BJ (cell line): ENCODE measurements around the gene EIF4G3. TPM values are rescaled to one million over a fixed set of nuclear protein-coding genes. Genes with fewer than 3 reads are reported as not detected.

Experiments
- CTCF ChIA-PET: fragments of 350-600 bp; formaldehyde crosslinking; extraction: SDS; loops from one replicate; lab custom pipeline; 2021; ENCODE audit warnings: antibody characterized with exemption, inconsistent platforms; lab: Yijun Ruan, JAX
- POLR2A ChIA-PET: fragments of 300-600 bp; sonication (Branson Sonifier 250); formaldehyde crosslinking; extraction: SDS; loops from one replicate; lab custom pipeline; 2021; ENCODE audit warnings: antibody characterized with exemption; lab: Charles Lee
- DNase-seq: peaks from one replicate; pipeline ENCODE4 v3.0.0-alpha.2; 2011; ENCODE audit warnings: low read depth
- H3K27me3 ChIP-seq: 2 replicates; pipeline ENCODE4 v1.6.0; 2011; ENCODE audit warnings: low read length; ENCODE audit not compliant: control insufficient read depth, insufficient read depth
- H3K36me3 ChIP-seq: 2 replicates; pipeline ENCODE4 v1.5.1; 2011; ENCODE audit warnings: low read length; ENCODE audit not compliant: control insufficient read depth, insufficient read depth
- H3K4me3 ChIP-seq: 2 replicates; pipeline ENCODE4 v1.5.1; 2011; ENCODE audit warnings: low read depth, mild to moderate bottlenecking, control low read depth, low read length
- polyA plus RNA-seq: library from polyadenylated mRNA; depleted of rRNA; stranded (reverse); fragments of >200 nt; gene quantifications from 2 replicates; pipeline ENCODE4 v1.2.3, GENCODE V29; 2011
- TF ChIP-seq, protein P1 (sequence below): IDR thresholded peaks from 2 replicates; pipeline ENCODE4 v1.5.1; 2011; ENCODE audit warnings: low read depth, mild to moderate bottlenecking, control low read depth, inconsistent platforms, low read length, moderate library complexity; ENCODE audit not compliant: insufficient read depth

EIF4G3 gene
- polyA plus RNA-seq, 1 experiment, result 62.0 TPM

DNA sequence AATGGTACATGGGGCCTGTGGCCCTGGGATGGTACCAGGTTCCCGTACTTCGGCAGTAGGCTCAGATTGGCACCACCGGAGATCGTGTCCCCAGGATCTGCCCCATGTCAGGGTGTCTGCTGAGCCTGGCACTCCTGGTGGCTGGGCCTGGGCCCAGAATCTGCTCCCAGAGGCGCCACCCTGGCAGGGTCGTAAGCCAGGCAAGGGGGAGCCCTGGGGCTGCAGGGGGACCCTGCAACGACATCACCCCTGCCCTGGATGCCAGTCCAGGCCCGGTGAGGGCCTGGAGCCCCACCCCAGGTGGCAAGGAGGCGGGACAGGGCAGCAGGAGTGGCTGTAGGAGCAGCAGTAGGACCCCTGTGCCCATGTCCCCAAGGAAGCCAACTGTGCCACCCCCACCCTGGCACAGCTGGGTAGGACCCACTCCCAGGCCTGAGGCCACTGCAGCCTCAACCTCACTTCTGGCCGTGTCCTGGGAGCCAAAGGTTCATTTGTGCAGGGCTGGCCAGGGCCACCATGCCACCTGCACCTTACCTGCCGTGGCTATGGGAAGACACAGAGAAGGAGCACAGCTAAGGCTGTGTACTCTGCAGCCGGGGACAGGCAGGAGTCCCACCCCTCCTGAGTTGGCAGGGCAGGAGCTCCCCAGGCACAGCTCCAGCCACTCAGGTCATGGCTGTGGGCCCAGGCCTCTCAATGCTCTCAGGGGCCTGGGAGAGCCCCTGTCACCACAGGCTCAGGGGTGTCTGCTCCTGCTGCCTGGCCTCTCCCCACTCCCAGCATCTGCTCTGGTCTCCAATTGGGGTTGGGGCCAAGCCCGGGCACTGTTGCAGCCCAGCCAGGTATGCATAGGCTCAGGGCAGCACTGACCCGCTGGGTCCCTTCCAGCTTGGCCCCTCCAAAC is 141.7 kb downstream of the EIF4G3 start:
- Histone ChIP-seq H3K4me3 (no peak overlapping the region), H3K36me3 (peaks cover 2% of the 10 kb centered on the region), H3K27me3 (no peaks in the 10 kb centered on the region)
- TF ChIP-seq, protein P1, sequence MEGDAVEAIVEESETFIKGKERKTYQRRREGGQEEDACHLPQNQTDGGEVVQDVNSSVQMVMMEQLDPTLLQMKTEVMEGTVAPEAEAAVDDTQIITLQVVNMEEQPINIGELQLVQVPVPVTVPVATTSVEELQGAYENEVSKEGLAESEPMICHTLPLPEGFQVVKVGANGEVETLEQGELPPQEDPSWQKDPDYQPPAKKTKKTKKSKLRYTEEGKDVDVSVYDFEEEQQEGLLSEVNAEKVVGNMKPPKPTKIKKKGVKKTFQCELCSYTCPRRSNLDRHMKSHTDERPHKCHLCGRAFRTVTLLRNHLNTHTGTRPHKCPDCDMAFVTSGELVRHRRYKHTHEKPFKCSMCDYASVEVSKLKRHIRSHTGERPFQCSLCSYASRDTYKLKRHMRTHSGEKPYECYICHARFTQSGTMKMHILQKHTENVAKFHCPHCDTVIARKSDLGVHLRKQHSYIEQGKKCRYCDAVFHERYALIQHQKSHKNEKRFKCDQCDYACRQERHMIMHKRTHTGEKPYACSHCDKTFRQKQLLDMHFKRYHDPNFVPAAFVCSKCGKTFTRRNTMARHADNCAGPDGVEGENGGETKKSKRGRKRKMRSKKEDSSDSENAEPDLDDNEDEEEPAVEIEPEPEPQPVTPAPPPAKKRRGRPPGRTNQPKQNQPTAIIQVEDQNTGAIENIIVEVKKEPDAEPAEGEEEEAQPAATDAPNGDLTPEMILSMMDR, result no peak
- POLR2A ChIA-PET, result no interaction called here
- no peak for DNase-seq
- CTCF ChIA-PET, result interaction anchor here (0.5 kb wide), 1 partner anchor 124 kb away, joined by 3 read pairs; no protein-coding TSS in a partner anchor

DNA sequence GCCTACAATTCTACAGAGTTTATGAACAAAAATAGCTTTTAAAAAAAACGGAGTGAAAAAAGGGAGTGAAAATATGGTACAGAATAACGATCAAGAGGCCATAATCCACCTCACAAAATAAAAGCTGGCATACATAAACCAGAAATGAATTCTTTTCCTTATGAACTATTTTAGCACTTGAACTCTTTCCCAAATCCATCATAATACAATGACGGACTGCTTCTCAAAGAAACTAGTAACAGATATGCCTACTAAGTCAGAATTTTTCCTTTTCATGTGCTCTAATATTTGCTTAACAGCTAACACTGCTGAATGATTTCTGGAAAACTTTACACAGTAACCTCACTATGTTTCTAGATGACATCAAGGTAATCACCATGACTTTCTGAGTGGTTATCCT is 144.0 kb downstream of the EIF4G3 start:
- Histone ChIP-seq H3K27me3 (no peaks in the 10 kb centered on the region), H3K4me3 (no peak overlapping the region), H3K36me3 (peaks cover 2% of the 10 kb centered on the region)
- ChIA-PET CTCF (no interaction called here), POLR2A (no interaction called here)
- no peak for DNase-seq
- TF ChIP-seq, protein P1, result no peak

DNA sequence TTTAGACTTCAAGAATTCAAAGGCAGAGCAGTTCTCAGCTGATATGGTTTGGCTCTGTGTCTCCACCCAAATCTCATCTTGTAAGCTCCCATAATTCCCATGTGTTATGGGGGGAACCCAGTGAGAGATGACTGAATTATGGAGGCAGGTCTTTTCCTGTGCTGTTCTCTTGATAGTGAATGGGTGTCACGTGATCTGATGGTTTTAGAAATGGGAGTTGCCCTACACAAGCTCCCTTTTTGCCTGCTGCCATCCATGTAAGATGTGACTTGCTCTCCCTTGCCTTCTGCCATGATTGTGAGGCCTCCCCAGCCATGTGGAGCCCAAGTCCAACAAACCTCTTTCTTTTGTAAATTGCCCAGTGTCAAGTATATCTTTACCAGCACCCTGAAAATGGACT is 146.5 kb downstream of the EIF4G3 start:
- ChIA-PET POLR2A (no interaction called here), CTCF (no interaction called here)
- H3K36me3 ChIP-seq, result no peaks in the 10 kb centered on the region
- no peaks in the 10 kb centered on the region for H3K27me3 ChIP-seq
- no peak for DNase-seq
- TF ChIP-seq, protein P1, result no peak
- no peak overlapping the region for H3K4me3 ChIP-seq

DNA sequence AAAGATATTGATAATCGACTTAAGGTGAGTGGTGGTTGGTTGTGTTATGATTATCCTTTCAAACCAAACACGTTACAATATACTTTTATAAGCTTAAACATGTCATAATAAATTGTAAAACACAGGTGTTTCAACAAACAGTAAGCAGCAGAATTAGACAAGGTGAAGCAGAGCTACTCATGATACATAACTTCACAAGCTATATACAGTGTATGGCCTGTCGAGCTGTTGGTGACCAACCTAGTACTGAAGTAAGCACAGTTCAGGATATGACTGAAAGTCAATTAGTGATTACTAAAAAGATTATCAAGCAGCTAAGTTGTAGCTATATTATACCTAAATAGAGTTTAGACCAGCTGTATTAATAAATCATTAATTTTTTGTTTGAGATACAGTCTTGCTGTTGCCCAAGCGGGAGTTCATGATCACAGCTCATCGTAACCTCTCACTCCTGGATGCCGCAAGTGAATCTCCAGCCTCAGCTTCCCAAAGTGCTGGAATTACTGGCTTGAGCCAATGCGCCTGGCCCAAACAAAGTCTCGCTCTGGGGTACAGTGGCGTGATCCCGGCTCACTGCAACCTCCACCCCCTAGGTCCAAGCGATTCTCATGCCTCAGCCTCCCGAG is 148.1 kb downstream of the EIF4G3 start:
- POLR2A ChIA-PET, result no interaction called here
- CTCF ChIA-PET, result interaction anchor here (1.2 kb wide), 1 partner anchor 9 kb away, joined by 3 read pairs; no protein-coding TSS in a partner anchor
- TF ChIP-seq, protein P1, result no peak
- H3K4me3 ChIP-seq, result no peak overlapping the region
- H3K36me3 ChIP-seq, result no peaks in the 10 kb centered on the region
- no peaks in the 10 kb centered on the region for H3K27me3 ChIP-seq
- DNase-seq, result no peak

DNA sequence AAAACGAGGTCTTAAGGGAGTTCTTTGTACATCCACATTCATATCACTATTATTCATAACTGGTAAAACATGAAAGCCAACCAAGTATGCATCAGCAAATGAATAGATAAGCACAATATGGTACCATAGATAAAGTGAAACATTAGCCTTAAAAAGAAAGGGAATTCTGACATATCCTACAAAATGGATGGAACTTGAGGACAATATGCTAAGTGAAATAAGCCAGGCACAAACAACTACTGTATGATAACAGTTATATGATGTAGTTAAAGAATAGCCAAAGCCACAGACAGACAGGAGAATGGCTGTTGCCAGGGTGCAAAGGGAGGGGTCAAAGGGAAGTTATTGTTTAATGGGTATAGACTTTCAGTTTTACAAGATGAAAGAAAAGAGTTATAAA is 148.9 kb downstream of the EIF4G3 start:
- TF ChIP-seq, protein P1, result no peak
- H3K27me3 ChIP-seq, result no peaks in the 10 kb centered on the region
- DNase-seq, result no peak
- H3K36me3 ChIP-seq, result no peaks in the 10 kb centered on the region
- POLR2A ChIA-PET, result no interaction called here
- CTCF ChIA-PET, result no interaction called here
- no peak overlapping the region for H3K4me3 ChIP-seq
